ENCODE data around the gene MDP1.

DNA sequence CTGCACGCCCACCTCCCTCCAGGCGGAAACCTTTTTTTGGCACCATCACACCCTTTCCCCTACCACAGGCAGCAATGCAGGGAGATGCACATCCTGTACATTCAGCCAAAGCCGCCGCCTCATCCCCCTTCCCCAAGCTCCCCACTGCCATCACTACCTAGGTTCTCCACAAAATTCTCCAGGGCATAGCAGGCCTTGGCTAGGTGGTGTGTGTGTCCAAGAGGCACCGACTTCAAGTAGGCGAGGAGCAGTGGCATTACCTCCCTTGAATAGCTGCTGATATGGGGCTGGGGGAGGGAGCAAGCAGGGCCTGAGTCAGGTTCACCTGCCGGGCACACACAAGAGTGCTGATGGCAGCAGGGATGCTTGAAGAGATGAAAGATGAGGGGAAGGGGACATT lies 30.8 kb downstream of the MDP1 start:
- TF ChIP-seq, protein P1, sequence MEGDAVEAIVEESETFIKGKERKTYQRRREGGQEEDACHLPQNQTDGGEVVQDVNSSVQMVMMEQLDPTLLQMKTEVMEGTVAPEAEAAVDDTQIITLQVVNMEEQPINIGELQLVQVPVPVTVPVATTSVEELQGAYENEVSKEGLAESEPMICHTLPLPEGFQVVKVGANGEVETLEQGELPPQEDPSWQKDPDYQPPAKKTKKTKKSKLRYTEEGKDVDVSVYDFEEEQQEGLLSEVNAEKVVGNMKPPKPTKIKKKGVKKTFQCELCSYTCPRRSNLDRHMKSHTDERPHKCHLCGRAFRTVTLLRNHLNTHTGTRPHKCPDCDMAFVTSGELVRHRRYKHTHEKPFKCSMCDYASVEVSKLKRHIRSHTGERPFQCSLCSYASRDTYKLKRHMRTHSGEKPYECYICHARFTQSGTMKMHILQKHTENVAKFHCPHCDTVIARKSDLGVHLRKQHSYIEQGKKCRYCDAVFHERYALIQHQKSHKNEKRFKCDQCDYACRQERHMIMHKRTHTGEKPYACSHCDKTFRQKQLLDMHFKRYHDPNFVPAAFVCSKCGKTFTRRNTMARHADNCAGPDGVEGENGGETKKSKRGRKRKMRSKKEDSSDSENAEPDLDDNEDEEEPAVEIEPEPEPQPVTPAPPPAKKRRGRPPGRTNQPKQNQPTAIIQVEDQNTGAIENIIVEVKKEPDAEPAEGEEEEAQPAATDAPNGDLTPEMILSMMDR (IDR thresholded peaks at IDR 0.05) = no peak
- no peak for TF ChIP-seq POLR2A (IDR thresholded peaks at IDR 0.05)
